Lower leg skin (tissue), 4 donors: ENCODE data around the gene CNNM2. TPM values are rescaled to one million over a fixed set of nuclear protein-coding genes. Genes with fewer than 3 reads are reported as not detected.

Experiments used
- DNase-seq, 2 donors: peaks; one replicate each; pipeline ENCODE4 v3.0.0-alpha.2; 2019; ENCODE audit warnings: low spot score in 2 of 2
- H3K4me3 ChIP-seq: fragments of 200-600 bp; sonication (generic); 2 replicates; pipeline ENCODE4 v1.5.1; 2017; ENCODE audit warnings: mild to moderate bottlenecking, low read depth; ENCODE audit not compliant: poor library complexity, severe bottlenecking
- POLR2A ChIP-seq, 2 donors: fragments of 450-650 bp; IDR thresholded peaks; one replicate each; pipeline ENCODE4 v1.6.1; 2016 to 2017; ENCODE audit warnings: antibody characterized with exemption in 2 of 2, mild to moderate bottlenecking in 1 of 2, moderate library complexity in 1 of 2
- WGBS, 2 donors: methylation state at CpG; one replicate each; pipeline ENCODE4 v1.1.5; 2018; 5-methylcytosine and 5-hydroxymethylcytosine counted together
- intact Hi-C: fragments of 100-400 bp; cut with DNase I; formaldehyde crosslinking; loops from one replicate; pipeline ENCODE4 v1.15.0; 2023; ENCODE audit warnings: low total_unique reads
- total RNA-seq, 4 donors: library from RNA; depleted of rRNA; stranded (reverse); fragments of >200 nt; gene quantifications; one replicate each; pipeline ENCODE4 v1.1.0, GENCODE V29; 2016
- TF ChIP-seq, protein P1 (sequence below), 3 donors: fragments of 450-650 bp; IDR thresholded peaks; one replicate each; pipeline ENCODE4 v1.5.1; 2016; ENCODE audit warnings: antibody characterized with exemption in 3 of 3, mild to moderate bottlenecking in 3 of 3, moderate library complexity in 2 of 3

CNNM2 gene
- total RNA-seq, 4 donors from 2014 or later = 9.6 to 21.9 (median 14.5) TPM

DNA sequence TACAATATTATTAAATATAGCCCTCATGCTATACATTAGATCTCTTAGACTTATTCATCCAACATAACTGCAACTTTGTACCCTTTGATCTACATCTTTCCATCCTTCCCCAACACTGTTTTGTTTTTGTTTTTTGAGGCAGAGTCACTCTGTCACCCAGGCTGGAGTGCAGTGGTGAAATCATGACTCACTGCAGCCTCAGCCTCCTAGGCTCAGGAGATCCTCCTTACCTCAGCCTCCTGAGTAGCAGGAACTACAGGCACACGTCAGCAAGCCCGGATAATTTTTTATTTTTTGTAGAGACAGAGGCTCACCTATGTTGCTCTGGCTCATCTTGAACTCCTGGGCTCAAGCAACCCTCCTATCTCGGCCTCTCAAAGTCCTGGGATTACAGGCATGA, 221.7 kb downstream of the CNNM2 start:
- WGBS, 2 donors = 92 to 97% methylated on average over 3 of the region's 3 CpGs
- no peak for DNase-seq
- TF ChIP-seq, protein P1, sequence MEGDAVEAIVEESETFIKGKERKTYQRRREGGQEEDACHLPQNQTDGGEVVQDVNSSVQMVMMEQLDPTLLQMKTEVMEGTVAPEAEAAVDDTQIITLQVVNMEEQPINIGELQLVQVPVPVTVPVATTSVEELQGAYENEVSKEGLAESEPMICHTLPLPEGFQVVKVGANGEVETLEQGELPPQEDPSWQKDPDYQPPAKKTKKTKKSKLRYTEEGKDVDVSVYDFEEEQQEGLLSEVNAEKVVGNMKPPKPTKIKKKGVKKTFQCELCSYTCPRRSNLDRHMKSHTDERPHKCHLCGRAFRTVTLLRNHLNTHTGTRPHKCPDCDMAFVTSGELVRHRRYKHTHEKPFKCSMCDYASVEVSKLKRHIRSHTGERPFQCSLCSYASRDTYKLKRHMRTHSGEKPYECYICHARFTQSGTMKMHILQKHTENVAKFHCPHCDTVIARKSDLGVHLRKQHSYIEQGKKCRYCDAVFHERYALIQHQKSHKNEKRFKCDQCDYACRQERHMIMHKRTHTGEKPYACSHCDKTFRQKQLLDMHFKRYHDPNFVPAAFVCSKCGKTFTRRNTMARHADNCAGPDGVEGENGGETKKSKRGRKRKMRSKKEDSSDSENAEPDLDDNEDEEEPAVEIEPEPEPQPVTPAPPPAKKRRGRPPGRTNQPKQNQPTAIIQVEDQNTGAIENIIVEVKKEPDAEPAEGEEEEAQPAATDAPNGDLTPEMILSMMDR (IDR thresholded peaks at IDR 0.05) = no peak
- TF ChIP-seq POLR2A (IDR thresholded peaks at IDR 0.05) = no peak
- H3K4me3 ChIP-seq = no peak overlapping the region
- intact Hi-C loops = no loop called here

Other genes starting within 250 kb of the CNNM2 start
- 1 to 10 TPM; 1.6 to 3.8 (median 3.2) TPM for gene ARL3, start 203.9 kb upstream of the CNNM2 start, total RNA-seq
- gene SFXN2, start 203.7 kb upstream of the CNNM2 start, total RNA-seq = 1 to 10 TPM in 2 of 4 donors, under 1 TPM in 2; 0.46 to 4.7 (median 1.1) TPM
- 100 to 1,000 TPM; 144 to 171 (median 163) TPM for gene WBP1L, start 174.3 kb upstream of the CNNM2 start, total RNA-seq
- gene CYP17A1, start 80.9 kb upstream of the CNNM2 start, total RNA-seq = under 1 TPM in 1 of 4 donors, not detected in 3; 0.26 TPM
- gene BORCS7, start 64.0 kb upstream of the CNNM2 start, total RNA-seq = 10 to 100 TPM; 11.7 to 34.5 (median 24.9) TPM
- gene AS3MT, start 48.8 kb upstream of the CNNM2 start, total RNA-seq = 1 to 10 TPM; 1.8 to 5.1 (median 3.9) TPM